ENCODE results near the gene DLST.

The DLST gene

DNA sequence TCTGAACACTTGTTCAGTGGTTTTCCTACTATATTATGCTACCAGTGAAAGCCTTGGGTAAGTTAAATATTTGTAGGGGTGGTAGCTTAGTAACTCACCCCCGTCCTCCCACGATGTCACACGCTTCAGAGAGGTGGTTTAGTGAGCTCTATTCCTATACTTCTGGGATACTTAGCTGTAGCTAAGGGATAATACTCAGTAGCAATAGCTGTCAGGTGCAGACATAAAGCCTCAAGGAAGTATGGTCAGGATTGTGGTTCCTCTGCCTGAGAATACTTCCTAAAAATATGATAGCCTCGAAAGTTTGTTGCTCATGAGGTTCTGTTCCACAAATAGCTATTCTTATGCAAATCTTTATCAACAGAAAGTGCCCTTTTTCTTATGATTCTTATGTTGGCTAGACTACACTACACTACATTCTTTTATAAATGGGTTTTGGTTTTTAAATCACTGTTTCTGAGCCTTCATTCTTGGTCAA is 11.9 kb downstream of the DLST start:
- no peak for ATAC-seq
- TF ChIP-seq CSRNP3 (CRISPR knock-in tag; IDR thresholded peaks at IDR 0.05) (no peak), BACH2 (CRISPR knock-in tag; IDR thresholded peaks at IDR 0.05; ENCODE audit: borderline replicate concordance) (no peak), TCF4 (CRISPR knock-in tag; IDR thresholded peaks at IDR 0.05; ENCODE audit: borderline replicate concordance) (no peak), ZFP30 (CRISPR knock-in tag; IDR thresholded peaks at IDR 0.05) (no peak), ZNF565 (CRISPR knock-in tag; conservative IDR thresholded peaks at IDR 0.05; ENCODE audit: low read depth) (no peak), CSDC2 (CRISPR knock-in tag; IDR thresholded peaks at IDR 0.05) (no peak), ZFP3 (CRISPR knock-in tag; IDR thresholded peaks at IDR 0.05) (no peak), RARB (CRISPR knock-in tag; IDR thresholded peaks at IDR 0.05) (no peak), PPARA (CRISPR knock-in tag; IDR thresholded peaks at IDR 0.05; ENCODE audit: borderline replicate concordance) (no peak), GLIS3 (CRISPR knock-in tag; IDR thresholded peaks at IDR 0.05) (no peak)
- TF ChIP-seq, protein P1, sequence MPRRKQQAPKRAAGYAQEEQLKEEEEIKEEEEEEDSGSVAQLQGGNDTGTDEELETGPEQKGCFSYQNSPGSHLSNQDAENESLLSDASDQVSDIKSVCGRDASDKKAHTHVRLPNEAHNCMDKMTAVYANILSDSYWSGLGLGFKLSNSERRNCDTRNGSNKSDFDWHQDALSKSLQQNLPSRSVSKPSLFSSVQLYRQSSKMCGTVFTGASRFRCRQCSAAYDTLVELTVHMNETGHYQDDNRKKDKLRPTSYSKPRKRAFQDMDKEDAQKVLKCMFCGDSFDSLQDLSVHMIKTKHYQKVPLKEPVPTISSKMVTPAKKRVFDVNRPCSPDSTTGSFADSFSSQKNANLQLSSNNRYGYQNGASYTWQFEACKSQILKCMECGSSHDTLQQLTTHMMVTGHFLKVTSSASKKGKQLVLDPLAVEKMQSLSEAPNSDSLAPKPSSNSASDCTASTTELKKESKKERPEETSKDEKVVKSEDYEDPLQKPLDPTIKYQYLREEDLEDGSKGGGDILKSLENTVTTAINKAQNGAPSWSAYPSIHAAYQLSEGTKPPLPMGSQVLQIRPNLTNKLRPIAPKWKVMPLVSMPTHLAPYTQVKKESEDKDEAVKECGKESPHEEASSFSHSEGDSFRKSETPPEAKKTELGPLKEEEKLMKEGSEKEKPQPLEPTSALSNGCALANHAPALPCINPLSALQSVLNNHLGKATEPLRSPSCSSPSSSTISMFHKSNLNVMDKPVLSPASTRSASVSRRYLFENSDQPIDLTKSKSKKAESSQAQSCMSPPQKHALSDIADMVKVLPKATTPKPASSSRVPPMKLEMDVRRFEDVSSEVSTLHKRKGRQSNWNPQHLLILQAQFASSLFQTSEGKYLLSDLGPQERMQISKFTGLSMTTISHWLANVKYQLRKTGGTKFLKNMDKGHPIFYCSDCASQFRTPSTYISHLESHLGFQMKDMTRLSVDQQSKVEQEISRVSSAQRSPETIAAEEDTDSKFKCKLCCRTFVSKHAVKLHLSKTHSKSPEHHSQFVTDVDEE (CRISPR knock-in tag; IDR thresholded peaks at IDR 0.05): no peak

- TF ChIP-seq ZFP3 (CRISPR knock-in tag; IDR thresholded peaks at IDR 0.05) (no peak), TOX (CRISPR knock-in tag; IDR thresholded peaks at IDR 0.05; ENCODE audit: borderline replicate concordance) (no peak), SNAI2 (CRISPR knock-in tag; IDR thresholded peaks at IDR 0.05) (no peak), CREB5 (CRISPR knock-in tag; IDR thresholded peaks at IDR 0.05; ENCODE audit: low read depth) (no peak), ZC3H10 (CRISPR knock-in tag; IDR thresholded peaks at IDR 0.05) (no peak)
- TF ChIP-seq, protein P1 (CRISPR knock-in tag; IDR thresholded peaks at IDR 0.05): no peak
- no peak for ATAC-seq
Measured at GRCh38 chr14:74896400-74896799, 14.7 kb downstream of the DLST start.

- ATAC-seq: no peak
- TF ChIP-seq RARB (CRISPR knock-in tag; IDR thresholded peaks at IDR 0.05) (no peak), CSRNP3 (CRISPR knock-in tag; IDR thresholded peaks at IDR 0.05) (no peak), ZNF565 (CRISPR knock-in tag; conservative IDR thresholded peaks at IDR 0.05; ENCODE audit: low read depth) (no peak), ZNF8 (CRISPR knock-in tag; IDR thresholded peaks at IDR 0.05) (no peak)
- TF ChIP-seq, protein P1 (CRISPR knock-in tag; IDR thresholded peaks at IDR 0.05): no peak
Measured at GRCh38 chr14:74897642-74898041, 15.9 kb downstream of the DLST start.

All from SK-N-SH treated with all-trans-retinoic acid at 6 μM for 48 hours (cell line).